Psoas muscle (tissue), 8 donors: Measurements from ENCODE around the gene CD27. TPM values are rescaled to one million over a fixed set of nuclear protein-coding genes. Genes with fewer than 3 reads are reported as not detected.

Source experiments
- ATAC-seq, 4 donors: fragments of 200-7000 bp; cut with Tn5 transposase; one replicate each; pipeline ENCODE4 v1.9.1; 2020; ENCODE audit warnings: moderate library complexity in 3 of 4, mild to moderate bottlenecking in 2 of 4
- DNase-seq, 2 donors: peaks; one replicate each; pipeline ENCODE4 v3.0.0-alpha.2; 2020
- H3K27ac ChIP-seq: fragments of 200-600 bp; one replicate; pipeline ENCODE4 v1.8.0; 2022
- H3K27me3 ChIP-seq, 3 donors: fragments of 200-600 bp in 1 of 3; one replicate each; pipeline versions ENCODE4 v1.6.1 to v1.8.0; 2013 to 2022; ENCODE audit warnings: low read length in 2 of 3, mild to moderate bottlenecking in 2 of 3, moderate library complexity in 1 of 3; ENCODE audit not compliant: insufficient read depth in 3 of 3
- H3K36me3 ChIP-seq, 2 donors: fragments of 200-600 bp in 1 of 2; one replicate each; pipeline versions ENCODE4 v1.6.1 to v1.8.0; 2013 to 2022; ENCODE audit warnings: low read depth in 1 of 2, mild to moderate bottlenecking in 1 of 2, moderate library complexity in 1 of 2; ENCODE audit not compliant: insufficient read depth in 1 of 2
- H3K4me1 ChIP-seq: fragments of 200-600 bp; one replicate; pipeline ENCODE4 v1.8.0; 2022
- H3K4me3 ChIP-seq: fragments of 200-600 bp; one replicate; pipeline ENCODE4 v1.8.0; 2022; ENCODE audit warnings: mild to moderate bottlenecking
- H3K9me3 ChIP-seq: fragments of 200-600 bp; one replicate; pipeline ENCODE4 v1.8.0; 2022
- WGBS, 3 donors: extraction: QIAGEN DNeasy Blood & Tissue Kit; methylation state at CpG; one replicate each; pipeline versions ENCODE4 v1.1.6 to v1.1.7; 2013; 5-methylcytosine and 5-hydroxymethylcytosine counted together
- intact Hi-C, 2 donors: fragments of 100-400 bp; cut with DNase I; formaldehyde crosslinking; loops; one replicate each; pipeline versions ENCODE4 v1.11.0 to v1.14.2; 2022
- polyA plus RNA-seq, 3 donors: library from polyadenylated mRNA; stranded (reverse); fragments of 200-250 nt; gene quantifications; one replicate each; pipeline ENCODE4 v1.2.3, GENCODE V29; 2013
- total RNA-seq, 4 donors: library from RNA; stranded (reverse); fragmentation: NEBNext Ultra II Directional in 2 of 4; extraction: Animal tissue kit (Norgen Biotek cat#: 25700) in 2 of 4; gene quantifications; one replicate each; pipeline versions ENCODE4 v1.2.1 to v1.2.4, GENCODE V29; 2021 to 2023
- TF ChIP-seq, protein P1 (sequence below): fragments of 200-600 bp; IDR thresholded peaks from one replicate; pipeline ENCODE4 v1.8.0; 2022; ENCODE audit warnings: antibody characterized with exemption
- donor health status: healthy with polysubstance abuse.
- donor health status: DM: no; HTN: no; CAD: no; lungs with moderate emphysema.
- donor health status: Bipolar disorder and iron deficiency.
- donor health status: healthy.
- donor health status: DM: yes; HTN: yes; CAD: no.
- donor health status: DM: no; HTN: no; CAD: no.
- donor health status: DM: no; HTN: no; CAD: no.
- donor health status: DM: yes; HTN: yes; CAD: no.

The CD27 gene
- total and polyA plus RNA-seq, 7 donors: 0.10 to 0.29 (median 0.28) TPM; not detected in 4

DNA sequence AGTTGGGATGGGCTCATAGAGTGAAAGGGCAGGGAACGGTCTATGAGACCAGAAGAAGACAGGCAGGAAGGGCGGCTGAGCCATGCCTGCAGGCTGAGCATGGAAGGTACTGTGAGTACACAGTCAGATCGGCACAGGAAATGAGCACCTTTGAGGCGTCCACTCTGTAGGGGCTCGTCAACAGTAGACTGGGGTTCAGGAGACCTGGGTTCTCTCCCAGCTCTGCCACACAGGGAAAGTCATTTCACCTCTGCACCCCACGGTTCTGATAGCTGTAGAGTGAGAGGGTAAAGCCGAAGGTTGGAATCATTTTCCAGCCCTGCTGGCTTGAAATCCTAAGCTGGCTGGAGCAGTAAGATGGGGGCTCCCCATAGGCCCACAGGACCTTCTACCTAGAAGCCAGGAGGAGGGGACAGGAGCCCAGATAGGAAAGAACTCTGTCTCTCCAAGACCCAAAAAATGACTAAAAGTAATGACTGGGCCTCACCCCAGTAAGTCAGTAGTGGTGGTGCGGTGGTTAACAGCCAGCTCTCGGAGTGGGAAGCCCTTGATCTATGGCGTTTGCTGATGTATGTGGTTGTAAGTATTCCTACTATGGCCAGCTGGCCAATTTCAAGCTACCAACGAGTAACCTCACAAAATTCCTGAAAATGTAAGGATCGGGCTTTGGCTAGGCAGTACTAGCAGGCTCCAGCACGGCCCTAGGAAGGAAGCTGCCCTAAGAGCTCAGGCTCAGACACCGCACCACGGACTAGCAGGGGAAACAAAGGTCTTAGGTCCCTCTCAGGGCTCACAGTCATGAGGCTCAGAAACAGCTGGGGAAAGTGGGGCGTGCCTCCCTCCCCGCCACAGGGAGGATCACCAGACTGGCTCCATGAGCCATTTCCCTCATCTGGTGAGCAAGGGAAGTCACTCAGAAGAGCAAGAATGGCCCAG, 10.3 kb upstream of the CD27 start:
- Histone ChIP-seq H3K4me3 (no peak overlapping the region), H3K27ac (no peak overlapping the region), H3K27me3 (no peaks in the 10 kb centered on the region), H3K36me3 (peaks cover 0 to 6% of the 10 kb centered on the region in 2 donors), H3K4me1 (peaks cover 17% of the 10 kb centered on the region), H3K9me3 (no peaks in the 10 kb centered on the region)
- intact Hi-C loops: no loop called here
- 78 to 79% (median 78%) methylated on average over 17 of the region's 17 CpGs for WGBS, 3 donors
- TF ChIP-seq, protein P1, sequence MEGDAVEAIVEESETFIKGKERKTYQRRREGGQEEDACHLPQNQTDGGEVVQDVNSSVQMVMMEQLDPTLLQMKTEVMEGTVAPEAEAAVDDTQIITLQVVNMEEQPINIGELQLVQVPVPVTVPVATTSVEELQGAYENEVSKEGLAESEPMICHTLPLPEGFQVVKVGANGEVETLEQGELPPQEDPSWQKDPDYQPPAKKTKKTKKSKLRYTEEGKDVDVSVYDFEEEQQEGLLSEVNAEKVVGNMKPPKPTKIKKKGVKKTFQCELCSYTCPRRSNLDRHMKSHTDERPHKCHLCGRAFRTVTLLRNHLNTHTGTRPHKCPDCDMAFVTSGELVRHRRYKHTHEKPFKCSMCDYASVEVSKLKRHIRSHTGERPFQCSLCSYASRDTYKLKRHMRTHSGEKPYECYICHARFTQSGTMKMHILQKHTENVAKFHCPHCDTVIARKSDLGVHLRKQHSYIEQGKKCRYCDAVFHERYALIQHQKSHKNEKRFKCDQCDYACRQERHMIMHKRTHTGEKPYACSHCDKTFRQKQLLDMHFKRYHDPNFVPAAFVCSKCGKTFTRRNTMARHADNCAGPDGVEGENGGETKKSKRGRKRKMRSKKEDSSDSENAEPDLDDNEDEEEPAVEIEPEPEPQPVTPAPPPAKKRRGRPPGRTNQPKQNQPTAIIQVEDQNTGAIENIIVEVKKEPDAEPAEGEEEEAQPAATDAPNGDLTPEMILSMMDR: no peak
- no peak for DNase-seq
- ATAC-seq: no peak

DNA sequence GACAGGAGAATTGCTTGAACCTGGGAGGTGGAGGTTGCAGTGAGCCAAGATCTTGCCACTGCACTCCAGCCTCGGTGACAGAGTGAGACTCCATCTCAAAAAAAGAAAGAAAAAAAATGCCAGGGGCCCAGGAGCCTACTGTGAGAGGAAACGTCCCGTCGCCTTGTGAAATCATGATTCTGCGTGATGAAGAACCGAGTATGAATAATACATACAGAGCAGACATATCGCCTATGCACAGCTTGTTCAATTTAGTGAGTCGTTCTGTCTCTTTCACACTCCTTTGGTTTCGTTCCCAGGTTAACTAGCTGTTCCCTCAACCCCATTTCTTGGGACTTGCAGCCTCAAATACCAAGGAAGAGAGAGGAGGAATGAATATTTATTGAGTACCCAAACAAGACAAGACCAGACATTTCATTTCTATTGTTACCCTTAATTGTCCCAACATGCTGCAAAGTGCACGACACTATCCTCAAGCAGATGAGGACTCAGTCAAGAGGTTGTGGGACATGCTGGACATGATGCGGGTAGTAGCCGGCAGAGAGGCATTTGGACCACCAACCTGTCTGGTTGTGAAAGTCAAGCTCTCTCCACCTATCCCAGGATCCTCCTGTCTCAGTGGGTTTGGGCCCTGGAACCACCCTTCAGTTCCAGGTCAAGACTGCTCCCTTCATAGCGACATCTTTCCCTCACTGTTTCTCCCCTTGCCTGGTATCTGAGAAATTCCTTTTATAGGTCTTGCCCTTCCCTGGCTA, 8.6 kb upstream of the CD27 start:
- ATAC-seq (no peak), DNase-seq (no peak)
- Histone ChIP-seq H3K36me3 (peaks cover 0 to 11% of the 10 kb centered on the region in 2 donors), H3K4me3 (no peak overlapping the region), H3K27me3 (no peaks in the 10 kb centered on the region), H3K4me1 (peaks cover 1% of the 10 kb centered on the region), H3K9me3 (no peaks in the 10 kb centered on the region), H3K27ac (no peak overlapping the region)
- TF ChIP-seq, protein P1: no peak
- intact Hi-C loops: no loop called here
- 86 to 91% (median 89%) methylated on average over 13 of the region's 13 CpGs for WGBS, 3 donors

DNA sequence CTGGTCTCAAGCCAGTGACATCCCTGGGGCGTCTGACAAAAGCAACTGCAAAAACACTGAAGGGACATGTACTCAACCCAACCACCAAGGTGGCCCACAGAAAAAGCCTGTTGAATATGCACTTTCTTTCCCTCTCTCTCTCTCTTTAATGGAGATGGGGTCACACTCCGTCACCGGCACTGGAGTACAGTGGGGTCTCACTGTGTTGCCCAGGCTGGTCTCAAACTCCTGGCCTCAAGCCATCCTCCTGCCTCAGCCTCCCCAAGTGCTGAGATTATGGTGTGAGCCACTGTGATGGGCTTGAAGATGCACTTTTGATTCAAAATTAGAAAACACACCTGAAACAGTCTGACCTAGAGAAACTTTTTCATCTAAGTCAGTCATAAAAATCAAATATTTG, 7.2 kb upstream of the CD27 start:
- intact Hi-C loops: no loop called here
- 82 to 91% (median 88%) methylated on average over 3 of the region's 3 CpGs for WGBS, 3 donors

GRCh38 chr12:6438345-6438744, 6.4 kb upstream of the CD27 start:
- DNase-seq (no peak), ATAC-seq (no peak)
- Histone ChIP-seq H3K9me3 (no peaks in the 10 kb centered on the region), H3K36me3 (peaks cover 0 to 23% of the 10 kb centered on the region in 2 donors), H3K4me3 (no peak overlapping the region), H3K27me3 (no peaks in the 10 kb centered on the region), H3K27ac (no peak overlapping the region), H3K4me1 (no peaks in the 10 kb centered on the region)
- 83 to 93% (median 90%) methylated on average over 12 of the region's 12 CpGs for WGBS, 3 donors
- TF ChIP-seq, protein P1: no peak
- intact Hi-C loops: no loop called here

More for the DNA sequence above, 7.2 kb upstream of the CD27 start:
- Histone ChIP-seq H3K27me3 (no peaks in the 10 kb centered on the region), H3K4me1 (no peaks in the 10 kb centered on the region), H3K36me3 (peaks cover 0 to 19% of the 10 kb centered on the region in 2 donors), H3K27ac (no peak overlapping the region), H3K9me3 (no peaks in the 10 kb centered on the region), H3K4me3 (no peak overlapping the region)
- DNase-seq (no peak), ATAC-seq (no peak)
- TF ChIP-seq, protein P1: no peak
